Activated CD4-positive, alpha-beta T cell treated with anti-CD3 and anti-CD28 coated beads for 36 hours (primary cell): ENCODE results near the gene TBC1D10B. TPM values are rescaled to one million over a fixed set of nuclear protein-coding genes. Genes with fewer than 3 reads are reported as not detected.

Experiments used
- ATAC-seq: fragments of 200-7000 bp; cut with Tn5 transposase; one replicate; pipeline ENCODE4 v1.10.0; 2021; ENCODE audit warnings: mild to moderate bottlenecking, moderate library complexity
- CTCF ChIA-PET: fragments of 350-600 bp; sonication (Branson Sonifier 250); formaldehyde crosslinking; loops from one replicate; lab custom pipeline; 2021; ENCODE audit warnings: antibody characterized with exemption; lab: Charles Lee
- POLR2A ChIA-PET: fragments of 350-600 bp; sonication (Branson Sonifier 250); formaldehyde crosslinking; loops from one replicate; lab custom pipeline; 2021; ENCODE audit warnings: antibody characterized with exemption, inconsistent platforms; lab: Charles Lee
- DNase-seq: peaks from one replicate; pipeline ENCODE4 v3.0.0-alpha.2; 2020
- H3K27ac Mint-ChIP-seq: one replicate; pipeline ENCODE4 v1.8.0; 2021; ENCODE audit warnings: mixed read lengths
- H3K27me3 Mint-ChIP-seq: one replicate; pipeline ENCODE4 v1.8.0; 2021; ENCODE audit warnings: mixed read lengths
- H3K36me3 Mint-ChIP-seq: one replicate; pipeline ENCODE4 v1.8.0; 2021; ENCODE audit warnings: low read depth, mixed read lengths
- H3K4me1 Mint-ChIP-seq: one replicate; pipeline ENCODE4 v1.8.0; 2021; ENCODE audit warnings: mixed read lengths
- H3K4me3 Mint-ChIP-seq: one replicate; pipeline ENCODE4 v1.8.0; 2021; ENCODE audit warnings: mild to moderate bottlenecking, moderate library complexity, mixed read lengths
- H3K9me3 Mint-ChIP-seq: one replicate; pipeline ENCODE4 v1.8.0; 2021; ENCODE audit warnings: low read depth, mixed read lengths
- intact Hi-C, 2 experiments: fragments of 100-400 bp; cut with DNase I in 1 of 2; cut with micrococcal nuclease in 1 of 2; formaldehyde crosslinking; loops; one replicate each; pipeline versions ENCODE4 v1.14.2 to v1.15.1; 2022 to 2024; cut with DNase I, micrococcal nuclease
- total RNA-seq, 2 experiments: library from RNA; stranded (reverse); gene quantifications; one replicate each; pipeline ENCODE4 v1.2.3, GENCODE V29; 2021

Gene TBC1D10B
- total RNA-seq, 2 experiments from 2014 or later: 38.1 to 43.4 TPM

DNA sequence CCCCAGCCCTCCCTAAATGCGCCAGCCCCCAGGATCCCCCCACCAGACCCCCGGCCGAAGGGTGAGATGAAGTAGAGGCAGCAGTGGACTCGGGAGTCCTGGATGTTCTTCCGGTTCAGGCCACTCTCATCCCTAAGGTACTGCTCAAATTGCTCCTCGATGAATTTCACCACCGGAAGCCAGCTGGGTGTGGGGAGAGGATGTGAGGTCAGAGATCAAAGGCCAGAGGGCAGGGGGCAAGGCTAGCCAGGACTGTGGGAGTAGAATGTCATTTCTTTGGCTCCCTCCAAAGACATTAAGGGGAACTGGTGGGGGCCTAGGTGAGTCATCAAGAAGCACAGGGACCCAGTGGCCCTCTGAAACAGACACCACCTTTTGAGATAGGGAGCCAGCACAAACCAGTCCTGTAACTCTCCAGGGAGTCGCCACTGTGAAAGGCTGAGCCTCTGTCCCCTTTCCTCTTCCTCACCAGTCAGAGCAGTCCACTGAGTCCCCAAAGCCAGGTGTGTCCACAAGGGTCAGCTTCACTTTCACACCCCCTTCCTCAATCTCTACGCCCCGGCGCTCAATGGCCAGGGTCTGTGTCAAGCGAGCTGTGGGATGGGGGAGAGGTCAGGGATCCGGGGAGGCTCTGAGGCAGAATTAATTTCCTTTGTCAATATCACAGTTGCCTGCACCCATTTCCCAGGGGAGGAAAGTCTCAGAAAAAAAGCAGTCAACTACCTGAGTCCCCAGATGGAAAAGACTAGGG lies 11.2 kb upstream of the TBC1D10B start:
- ATAC-seq (no peak), DNase-seq (peak; percentile 64)
- ChIA-PET CTCF (interaction anchor here (0.5 to 1.9 kb wide), 6 partner anchors 11 to 313 kb away, joined by 3 to 8 read pairs (median 4); partner anchors contain the start of gene DCTPP1), POLR2A (interaction anchor here (1.5 kb wide), 1 partner anchor 36 kb away, joined by 8 read pairs; no protein-coding TSS in a partner anchor)
- H3K4me1 Mint-ChIP-seq: peaks cover 51% of the 10 kb centered on the region
- H3K4me3 Mint-ChIP-seq: peak overlapping the region; percentile 84
- H3K27me3 Mint-ChIP-seq: no peaks in the 10 kb centered on the region
- H3K27ac Mint-ChIP-seq: peak overlapping the region; percentile 98
- intact Hi-C loops: loop anchor here (1.0 to 2.0 kb wide), 3 partner anchors 14 to 27 kb away; partner anchors contain the start of genes ZNF48 (in 1 of the 2) and ZNF771 (in 1 of the 2)
- no peaks in the 10 kb centered on the region for H3K9me3 Mint-ChIP-seq
- H3K36me3 Mint-ChIP-seq: peaks cover 30% of the 10 kb centered on the region

- peaks cover 30% of the 10 kb centered on the region for H3K36me3 Mint-ChIP-seq
- no peaks in the 10 kb centered on the region for H3K27me3 Mint-ChIP-seq
- intact Hi-C loops: no loop called here
- CTCF ChIA-PET: interaction anchor here (0.7 to 1.3 kb wide), 3 partner anchors 10 to 218 kb away, joined by 3 to 4 read pairs (median 3); no protein-coding TSS in a partner anchor
- peak overlapping the region; percentile 98 for H3K27ac Mint-ChIP-seq
- POLR2A ChIA-PET: no interaction called here
- H3K4me3 Mint-ChIP-seq: peak overlapping the region; percentile 84
- ATAC-seq: no peak
- H3K4me1 Mint-ChIP-seq: peaks cover 51% of the 10 kb centered on the region
- no peak for DNase-seq
- H3K9me3 Mint-ChIP-seq: no peaks in the 10 kb centered on the region
Measured at GRCh38 chr16:30380803-30381208, 10.5 kb upstream of the TBC1D10B start.

DNA sequence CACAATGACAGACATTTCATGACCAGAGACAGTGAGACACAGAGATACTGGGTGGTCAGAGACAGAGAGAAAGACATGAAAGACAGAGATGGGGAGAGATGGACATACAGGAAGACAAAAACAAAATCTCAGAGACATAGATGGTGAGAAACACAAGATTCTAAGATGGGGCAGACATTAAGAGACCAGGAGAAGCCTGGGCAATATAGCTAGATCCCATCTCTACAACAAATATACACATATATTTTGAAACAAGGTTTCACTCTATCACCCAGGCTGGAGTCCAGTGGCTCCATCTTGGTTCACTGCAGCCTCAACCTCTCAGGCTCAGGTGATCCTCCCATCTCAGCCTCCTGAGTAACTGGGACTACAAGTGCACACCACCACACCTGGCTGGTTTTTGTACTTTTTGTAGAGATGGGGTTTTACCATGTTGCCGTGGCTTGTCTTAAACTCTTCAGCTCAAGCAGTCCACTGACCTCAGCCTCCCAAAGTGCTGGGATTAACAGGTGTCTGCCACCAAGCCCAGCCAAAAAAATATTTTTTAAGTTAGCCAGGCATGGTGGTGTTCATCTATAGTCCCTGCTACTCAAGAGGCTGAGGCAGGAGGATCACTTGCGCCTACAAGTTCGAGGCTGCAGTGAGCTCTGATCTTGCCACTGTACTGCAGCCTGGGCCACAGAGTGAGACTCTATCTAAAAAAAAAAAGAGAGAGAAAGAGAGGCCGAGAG lies 9.9 kb upstream of the TBC1D10B start:
- DNase-seq: no peak
- Mint-ChIP-seq H3K27ac (peak overlapping the region; percentile 99), H3K36me3 (peaks cover 30% of the 10 kb centered on the region), H3K27me3 (no peaks in the 10 kb centered on the region), H3K9me3 (no peaks in the 10 kb centered on the region), H3K4me3 (peak overlapping the region; percentile 99), H3K4me1 (peaks cover 49% of the 10 kb centered on the region)
- ATAC-seq: no peak
- ChIA-PET CTCF (interaction anchor here (0.7 to 1.3 kb wide), 2 partner anchors 53 to 218 kb away, joined by 3 to 4 read pairs; no protein-coding TSS in a partner anchor), POLR2A (no interaction called here)
- intact Hi-C loops: no loop called here

- peak overlapping the region; percentile 99 for H3K27ac Mint-ChIP-seq
- ChIA-PET CTCF (interaction anchor here (1.7 kb wide), 1 partner anchor 28 kb away, joined by 3 read pairs; the partner anchor contains the start of gene ZNF771), POLR2A (no interaction called here)
- H3K4me1 Mint-ChIP-seq: peaks cover 49% of the 10 kb centered on the region
- ATAC-seq: no peak
- peak overlapping the region; percentile 99 for H3K4me3 Mint-ChIP-seq
- intact Hi-C loops: loop anchor here (2.0 to 10.0 kb wide), 5 partner anchors 16 to 1554 kb away; partner anchors contain the start of genes ATXN2L (in 1 of the 2), FUS (in 1 of the 2), ITGAL (in 1 of the 2) and PAGR1 (in 1 of the 2)
- H3K36me3 Mint-ChIP-seq: peaks cover 30% of the 10 kb centered on the region
- H3K9me3 Mint-ChIP-seq: no peaks in the 10 kb centered on the region
- peak; percentile 26 for DNase-seq
- no peaks in the 10 kb centered on the region for H3K27me3 Mint-ChIP-seq
Measured at GRCh38 chr16:30379158-30379783, 9.0 kb upstream of the TBC1D10B start.

DNA sequence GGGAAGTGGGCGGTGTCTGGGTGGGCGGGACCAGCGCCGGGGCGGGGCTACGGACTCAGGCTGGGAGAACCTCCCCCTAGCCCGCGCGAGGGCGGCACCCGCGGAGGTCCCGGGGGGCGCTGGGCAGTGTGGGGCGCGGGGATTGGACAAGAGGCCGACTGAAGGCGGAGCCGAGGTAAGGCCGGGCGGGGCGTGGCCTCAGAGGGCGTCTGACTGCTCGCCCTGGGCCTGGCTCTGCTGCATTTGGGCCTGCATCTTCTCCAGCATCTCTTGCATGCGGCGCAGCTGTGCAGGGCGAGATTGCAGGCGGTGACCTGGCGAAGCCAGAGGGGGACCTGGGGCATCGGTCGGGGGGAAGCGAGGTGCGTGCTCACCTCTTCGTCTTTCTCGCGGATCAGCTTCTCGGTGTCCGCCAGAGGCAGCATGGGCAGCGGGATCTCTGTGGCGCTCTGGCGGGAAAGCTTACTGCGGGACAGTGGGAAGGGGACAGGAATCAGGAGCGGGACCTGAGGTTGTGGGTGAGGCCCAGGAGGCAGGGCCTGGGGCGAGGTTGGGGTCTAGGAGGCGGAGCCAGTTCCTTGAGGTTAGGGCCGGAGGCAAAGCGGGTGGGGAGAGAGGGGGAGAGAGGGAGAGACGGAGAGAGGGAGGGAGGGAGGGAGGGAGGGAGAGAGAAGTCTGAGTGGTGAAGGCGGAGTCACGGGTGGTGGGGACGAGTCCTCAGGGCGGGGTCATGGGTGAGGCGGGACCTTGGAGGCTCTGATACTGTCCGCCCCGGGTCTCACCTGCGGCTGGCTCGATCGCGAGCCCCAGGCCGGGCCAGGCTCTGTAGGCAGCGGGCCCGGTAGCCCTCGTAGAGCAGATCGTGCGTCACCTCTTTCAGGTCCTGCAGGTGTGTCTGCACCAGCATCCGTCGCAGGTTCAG lies 8.2 kb upstream of the TBC1D10B start:
- intact Hi-C loops: loop anchor here (1.0 to 10.0 kb wide), 13 partner anchors 8 to 1554 kb away; partner anchors contain the start of genes TBC1D10B (in 2 of the 2), ALDOA (in 1 of the 2), ATXN2L (in 1 of the 2) and CD2BP2 (in 1 of the 2)
- Mint-ChIP-seq H3K36me3 (peaks cover 30% of the 10 kb centered on the region), H3K27me3 (no peaks in the 10 kb centered on the region), H3K9me3 (no peaks in the 10 kb centered on the region), H3K4me3 (peak overlapping the region; percentile 99), H3K4me1 (peaks cover 44% of the 10 kb centered on the region), H3K27ac (peak overlapping the region; percentile 99)
- peak; percentile 100 for DNase-seq
- POLR2A ChIA-PET: interaction anchor here (0.6 to 0.7 kb wide), 3 partner anchors 9 to 322 kb away, joined by 3 to 4 read pairs (median 4); no protein-coding TSS in a partner anchor
- CTCF ChIA-PET: interaction anchor here (0.7 to 1.7 kb wide), 3 partner anchors 29 to 44 kb away, joined by 3 to 4 read pairs (median 3); partner anchors contain the start of gene ZNF771
- ATAC-seq: peak; percentile 87

DNA sequence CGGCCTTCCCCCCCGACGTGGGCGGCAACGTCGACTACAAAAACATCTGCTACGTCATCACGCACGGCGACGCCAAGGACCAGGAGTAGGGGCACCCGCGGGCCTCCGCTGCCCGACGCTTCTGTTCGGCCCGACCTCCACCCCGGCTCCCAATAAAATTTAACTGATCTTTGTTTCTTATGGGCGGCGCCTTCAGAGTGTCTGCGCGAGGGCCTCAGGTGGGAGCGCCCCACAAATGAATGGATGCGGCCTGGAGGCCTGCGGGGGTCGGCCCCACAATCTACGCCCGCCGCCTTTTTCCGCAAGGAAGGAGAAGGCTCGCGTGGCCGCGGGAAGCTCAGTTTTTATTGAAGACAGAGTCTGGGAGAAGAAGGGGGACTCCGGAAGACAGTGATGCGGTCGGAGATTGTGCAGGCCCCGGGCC lies 7.5 kb upstream of the TBC1D10B start:
- peak overlapping the region; percentile 99 for H3K27ac Mint-ChIP-seq
- ChIA-PET CTCF (interaction anchor here (0.7 to 1.7 kb wide), 3 partner anchors 30 to 43 kb away, joined by 3 to 4 read pairs (median 3); partner anchors contain the start of gene ZNF771), POLR2A (interaction anchor here (0.6 to 0.7 kb wide), 4 partner anchors 9 to 323 kb away, joined by 3 to 4 read pairs (median 4); no protein-coding TSS in a partner anchor)
- DNase-seq (peak; percentile 92), ATAC-seq (peak; percentile 34)
- H3K27me3 Mint-ChIP-seq: no peaks in the 10 kb centered on the region
- peaks cover 30% of the 10 kb centered on the region for H3K36me3 Mint-ChIP-seq
- peaks cover 39% of the 10 kb centered on the region for H3K4me1 Mint-ChIP-seq
- H3K4me3 Mint-ChIP-seq: peak overlapping the region; percentile 99
- no peaks in the 10 kb centered on the region for H3K9me3 Mint-ChIP-seq
- intact Hi-C loops: loop anchor here (1.0 to 10.0 kb wide), 15 partner anchors 8 to 1553 kb away; partner anchors contain the start of genes TBC1D10B (in 2 of the 2), ALDOA (in 1 of the 2), ATXN2L (in 1 of the 2) and CD2BP2 (in 1 of the 2)

DNA sequence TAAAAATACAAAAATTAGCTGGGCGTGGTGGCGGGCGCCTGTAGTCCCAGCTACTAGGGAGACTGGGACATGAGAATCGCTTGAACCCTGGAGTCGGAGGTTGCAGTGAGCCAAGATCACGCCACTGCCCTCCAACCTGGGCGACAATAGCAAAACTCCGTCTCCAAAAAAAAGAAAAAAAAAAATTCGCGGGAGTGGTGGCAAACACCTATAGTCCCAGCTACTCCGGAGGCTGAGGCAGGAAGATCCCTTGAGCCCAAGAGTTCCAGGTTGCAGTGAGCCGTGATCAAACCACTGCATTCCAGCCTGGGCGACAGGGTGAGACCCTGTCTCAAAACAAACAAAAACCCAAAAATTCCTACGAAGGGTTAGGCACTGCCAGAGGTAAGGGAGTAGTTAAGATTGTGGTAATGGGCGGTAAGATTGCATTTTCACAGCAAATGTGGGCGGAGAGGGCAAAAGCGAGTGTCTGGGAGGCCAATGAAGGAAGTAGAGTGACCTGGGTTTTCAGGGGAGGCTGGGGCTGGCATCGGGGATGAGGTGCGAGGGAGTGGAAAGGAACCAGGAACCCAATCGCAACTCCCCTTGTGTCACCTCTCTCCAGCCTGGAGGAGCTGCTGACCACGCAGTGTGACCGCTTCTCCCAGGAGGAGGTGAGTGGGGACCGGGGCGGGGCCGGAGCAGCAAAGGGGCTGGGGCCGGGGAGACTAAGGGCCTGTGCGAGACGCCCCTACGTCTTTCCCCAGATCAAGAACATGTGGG lies 6.9 kb upstream of the TBC1D10B start:
- POLR2A ChIA-PET: interaction anchor here (0.6 to 0.7 kb wide), 3 partner anchors 23 to 323 kb away, joined by 3 to 4 read pairs (median 4); no protein-coding TSS in a partner anchor
- intact Hi-C loops: loop anchor here (1.0 to 10.0 kb wide), 5 partner anchors 53 to 1552 kb away; partner anchors contain the start of genes ATXN2L (in 1 of the 2), DCTPP1 (in 1 of the 2), FUS (in 1 of the 2) and ITGAL (in 1 of the 2)
- no peaks in the 10 kb centered on the region for H3K27me3 Mint-ChIP-seq
- no peaks in the 10 kb centered on the region for H3K9me3 Mint-ChIP-seq
- peaks cover 37% of the 10 kb centered on the region for H3K4me1 Mint-ChIP-seq
- ATAC-seq (no peak), DNase-seq (no peak)
- CTCF ChIA-PET: interaction anchor here (1.0 to 1.7 kb wide), 2 partner anchors 30 to 42 kb away, joined by 3 read pairs; partner anchors contain the start of gene ZNF771
- H3K4me3 Mint-ChIP-seq: peak overlapping the region; percentile 99
- H3K27ac Mint-ChIP-seq: peak overlapping the region; percentile 99
- peaks cover 30% of the 10 kb centered on the region for H3K36me3 Mint-ChIP-seq

GRCh38 chr16:30376461-30376902 lies 6.2 kb upstream of the TBC1D10B start:
- CTCF ChIA-PET: no interaction called here
- Mint-ChIP-seq H3K27ac (peak overlapping the region; percentile 99), H3K27me3 (no peaks in the 10 kb centered on the region), H3K36me3 (peaks cover 28% of the 10 kb centered on the region), H3K4me1 (peaks cover 41% of the 10 kb centered on the region), H3K9me3 (no peaks in the 10 kb centered on the region), H3K4me3 (no peak overlapping the region)
- intact Hi-C loops: loop anchor here (2.0 to 10.0 kb wide), 4 partner anchors 94 to 1552 kb away; partner anchors contain the start of genes ATXN2L (in 1 of the 2), FUS (in 1 of the 2) and ITGAL (in 1 of the 2)
- DNase-seq (no peak), ATAC-seq (no peak)
- POLR2A ChIA-PET: no interaction called here

- ChIA-PET CTCF (no interaction called here), POLR2A (no interaction called here)
- intact Hi-C loops: loop anchor here (2.0 to 10.0 kb wide), 4 partner anchors 95 to 1551 kb away; partner anchors contain the start of genes ATXN2L (in 1 of the 2), FUS (in 1 of the 2) and ITGAL (in 1 of the 2)
- H3K27me3 Mint-ChIP-seq: no peaks in the 10 kb centered on the region
- H3K27ac Mint-ChIP-seq: peak overlapping the region; percentile 37
- peaks cover 39% of the 10 kb centered on the region for H3K4me1 Mint-ChIP-seq
- ATAC-seq (no peak), DNase-seq (no peak)
- H3K4me3 Mint-ChIP-seq: no peak overlapping the region
- H3K9me3 Mint-ChIP-seq: no peaks in the 10 kb centered on the region
- peaks cover 22% of the 10 kb centered on the region for H3K36me3 Mint-ChIP-seq
Measured at GRCh38 chr16:30375864-30376263, 5.6 kb upstream of the TBC1D10B start.
